ENCODE measurements around the gene ENGASE. TPM values are rescaled to one million over a fixed set of nuclear protein-coding genes. Genes with fewer than 3 reads are reported as not detected.

Gene ENGASE
- total and polyA plus RNA-seq, 9 of the 15 experiments (the other 6 are each of a cell fraction or from before 2014, with no cell fraction given): 0.06 to 45.5 (median 13.9) TPM

- in situ Hi-C loops (cut with MboI): no loop called here
- no TSS peak for BruUV-seq (replicated peaks)
- ATAC-seq: peak; percentile 86
- ChIA-PET CTCF (ENCODE audit: low intra/inter-chr PET ratio) (interaction anchor here (0.7 to 2.1 kb wide), 7 partner anchors 22 to 621 kb away, joined by 3 to 8 read pairs (median 5); no protein-coding TSS in a partner anchor), POLR2A (interaction anchor here (1.0 kb wide), 2 partner anchors 12 to 13 kb away, joined by 3 to 4 read pairs; partner anchors contain the start of gene ENGASE)
- peaks cover 2 to 16% of the 10 kb centered on the region in 2 experiments; a peak in 3 of 5 replicates for H3K27me3 ChIP-seq (ENCODE audit: control insufficient read depth in 2 of 2, insufficient read depth in 2 of 2, low read length in 2 of 2)
- WGBS (ENCODE audit: insufficient coverage, low coverage, missing lambda C conversion rate): 31% methylated on average over 8 of the region's 12 CpGs
- H4K20me1 ChIP-seq (replicated peaks; ENCODE audit: control insufficient read depth, insufficient read depth, low read length): peaks cover 22% of the 10 kb centered on the region
- FAIRE-seq: peak; percentile 89
- H3K36me3 ChIP-seq (ENCODE audit: control insufficient read depth, insufficient read depth, low read length): peaks cover 43% of the 10 kb centered on the region; the same call in 1 of the 3 replicates
- DNase-seq (ENCODE audit: extremely low read depth in 1 of 4, low spot score in 3 of 4): peak; percentile 70 to 78 (median 74)
- H3K9ac ChIP-seq (ENCODE audit: insufficient read depth in 1 of 2, low read depth in 2 of 2, low read length in 2 of 2): no peak overlapping the region
- no peak overlapping the region for H3K27ac ChIP-seq (ENCODE audit: extremely low read depth, low read depth, low read length)
- peaks cover 5% of the 10 kb centered on the region for H3K9me1 ChIP-seq (ENCODE audit: control insufficient read depth, insufficient read depth, low read length)
- peaks cover 0 to 40% of the 10 kb centered on the region in 2 experiments; a peak in 2 of 5 replicates for H3K4me1 ChIP-seq (replicated peaks in 1 of 2; ENCODE audit: control insufficient read depth in 2 of 2, insufficient read depth in 2 of 2, low read length in 2 of 2)
- no peak overlapping the region for H3K4me2 ChIP-seq (ENCODE audit: insufficient read depth, low read length)
- H2AFZ ChIP-seq (ENCODE audit: low read depth, low read length): no peak overlapping the region
- no peaks in the 10 kb centered on the region for H3K79me2 ChIP-seq (ENCODE audit: control insufficient read depth, insufficient read depth, low read length)
- no peak overlapping the region for H3K4me3 ChIP-seq
- H3K9me3 ChIP-seq (replicated peaks; ENCODE audit: control insufficient read depth, insufficient read depth, low read depth, low read length): no peaks in the 10 kb centered on the region
- intact Hi-C loops (cut with micrococcal nuclease): loop anchor here (1.0 kb wide), 1 partner anchor 306 kb away; no protein-coding TSS in a partner anchor
- TF ChIP-seq MCM5 (IDR thresholded peaks at IDR 0.05; ENCODE audit: low read depth) (no peak), CSDE1 (IDR thresholded peaks at IDR 0.05) (no peak), MBD2 (IDR thresholded peaks at IDR 0.05; ENCODE audit: borderline replicate concordance, low read depth) (no peak), ZSCAN29 (IDR thresholded peaks at IDR 0.05) (no peak), CREM (IDR thresholded peaks at IDR 0.05; ENCODE audit: low read depth) (peak; percentile 83), TCF7L2 (IDR thresholded peaks at IDR 0.05; ENCODE audit: low read depth, low read length) (no peak), CHD4 (IDR thresholded peaks at IDR 0.05; ENCODE audit: insufficient read depth, insufficient replicate concordance, low read depth, low read length, poor library complexity, severe bottlenecking) (no peak), ZNF655 (CRISPR knock-in tag; IDR thresholded peaks at IDR 0.05) (no peak), POLR2G (IDR thresholded peaks at IDR 0.05; ENCODE audit: low read depth, low read length) (0 out of 2 replicates have a peak, but pooled peaks have one; percentile 53), RAD21 (CRISPR knock-in tag; conservative IDR thresholded peaks at IDR 0.05 in 1 of 2, IDR thresholded peaks at IDR 0.05 in 1 of 2) (peak in 1 of 2 experiments; percentile 78; a peak in 3 of 4 replicates), JUN (IDR thresholded peaks at IDR 0.05; ENCODE audit: borderline replicate concordance, low read depth, low read length) (no peak), JUN (CRISPR knock-in tag; IDR thresholded peaks at IDR 0.05; ENCODE audit: borderline replicate concordance) (no peak), RBFOX2 (IDR thresholded peaks at IDR 0.05; ENCODE audit: low read depth, low read length) (no peak), TARDBP (IDR thresholded peaks at IDR 0.05) (no peak), MYNN (IDR thresholded peaks at IDR 0.05) (peak; percentile 26; the same call in 1 of the 2 replicates), MYNN (CRISPR knock-in tag; IDR thresholded peaks at IDR 0.05) (no peak), ZNF277 (CRISPR knock-in tag; IDR thresholded peaks at IDR 0.05; ENCODE audit: borderline replicate concordance) (no peak), E4F1 (CRISPR knock-in tag; IDR thresholded peaks at IDR 0.05; ENCODE audit: borderline replicate concordance) (no peak)
Measured at GRCh38 chr17:79087428-79088143, 13.0 kb downstream of the ENGASE start.
